ENCODE measurements around the gene ETFA.

ETFA gene

GRCh38 chr15:76169018-76169417 lies 142.3 kb downstream of the ETFA start:
- no peak for DNase-seq

DNA sequence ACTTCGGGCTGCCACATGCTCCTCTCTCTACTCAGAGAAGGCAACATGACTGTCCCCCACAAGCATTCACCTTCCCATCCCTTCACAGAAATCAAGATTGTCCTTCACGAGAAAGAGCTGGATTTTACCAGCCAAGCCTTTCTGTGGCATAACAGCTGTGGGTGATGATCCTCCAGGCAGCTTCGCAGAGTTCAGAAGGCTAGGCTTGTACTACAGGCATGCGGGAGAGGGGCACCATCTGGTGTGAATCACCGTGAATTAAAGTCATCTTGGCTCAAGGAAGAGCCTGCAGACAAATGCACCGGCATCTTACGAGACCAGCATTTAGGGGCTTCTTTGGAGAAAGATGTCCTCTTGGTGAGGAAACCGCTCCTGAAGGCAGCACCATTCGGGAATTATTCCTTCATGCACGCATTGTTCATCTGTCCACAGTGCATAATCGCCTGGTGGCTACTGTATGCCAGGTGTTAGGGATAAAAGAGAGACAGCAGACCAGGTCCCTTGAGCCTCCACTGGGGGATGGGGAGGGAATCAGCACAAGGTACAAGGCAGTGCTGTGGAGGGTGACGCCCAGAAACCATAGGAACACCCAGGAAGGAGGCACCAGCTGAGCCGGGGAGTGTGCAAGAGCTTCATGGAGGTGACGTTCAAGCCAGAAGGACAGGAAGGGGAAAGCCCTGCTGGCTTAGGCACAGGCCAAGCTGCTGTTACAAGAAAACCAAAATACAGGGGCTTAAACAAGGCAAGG lies 142.9 kb downstream of the ETFA start:
- no peak for DNase-seq

- DNase-seq = no peak
Observed at GRCh38 chr15:76165951-76166350, 145.3 kb downstream of the ETFA start.

Data from NCI-H510A (cell line).